ENCODE measurements around the gene ADH6. TPM values are rescaled to one million over a fixed set of nuclear protein-coding genes. Genes with fewer than 3 reads are reported as not detected.
"Not testable (repeated sequence)": the region's sequence is repeated elsewhere in the genome, so short reads cannot be mapped to it uniquely, and the experiment has no call there.

ADH6 gene
- total RNA-seq, 3 donors from 2014 or later, result 6.2 to 18.6 (median 16.6) TPM

- DNase-seq (no peak), ATAC-seq (no peak)
- Histone ChIP-seq H3K9me3 (no peaks in the 10 kb centered on the region), H3K4me3 (no peak overlapping the region), H3K4me1 (ENCODE audit: low read depth) (peaks cover 9% of the 10 kb centered on the region), H3K36me3 (ENCODE audit: low read depth) (no peaks in the 10 kb centered on the region)
- no peak for TF ChIP-seq CTCF (IDR thresholded peaks at IDR 0.05)
- intact Hi-C loops (cut with DNase I, micrococcal nuclease), result no loop called here
Measured at GRCh38 chr4:99234331-99235010, 15.4 kb upstream of the ADH6 start.

GRCh38 chr4:99233397-99233796 is 14.4 kb upstream of the ADH6 start:
- H3K9me3 ChIP-seq; intact Hi-C loops (cut with DNase I, micrococcal nuclease); H3K36me3 ChIP-seq (ENCODE audit: low read depth); DNase-seq; H3K4me1 ChIP-seq (ENCODE audit: low read depth); H3K4me3 ChIP-seq: not testable (repeated sequence)
- peak; percentile 64 for ATAC-seq

GRCh38 chr4:99228706-99229105 is 9.7 kb upstream of the ADH6 start:
- not testable (repeated sequence) for H3K4me3 ChIP-seq

GRCh38 chr4:99227646-99228045 is 8.6 kb upstream of the ADH6 start:
- H3K36me3 ChIP-seq (ENCODE audit: low read depth); ATAC-seq; intact Hi-C loops (cut with DNase I, micrococcal nuclease): not testable (repeated sequence)

More at GRCh38 chr4:99228706-99229105, 9.7 kb upstream of the ADH6 start:
- H3K36me3 ChIP-seq (ENCODE audit: low read depth); DNase-seq; ATAC-seq; H3K9me3 ChIP-seq; H3K4me1 ChIP-seq (ENCODE audit: low read depth); intact Hi-C loops (cut with DNase I, micrococcal nuclease): not testable (repeated sequence)

GRCh38 chr4:99221980-99222379 is 2.9 kb upstream of the ADH6 start:
- no peaks in the 10 kb centered on the region for H3K36me3 ChIP-seq (ENCODE audit: low read depth)
- H3K9me3 ChIP-seq, result no peaks in the 10 kb centered on the region
- ATAC-seq (peak; percentile 75), DNase-seq (no peak)
- no peak for TF ChIP-seq CTCF (IDR thresholded peaks at IDR 0.05)
- peaks cover 4% of the 10 kb centered on the region for H3K4me1 ChIP-seq (ENCODE audit: low read depth)
- intact Hi-C loops (cut with DNase I, micrococcal nuclease), result no loop called here
- H3K4me3 ChIP-seq, result no peak overlapping the region

More at GRCh38 chr4:99227646-99228045, 8.6 kb upstream of the ADH6 start:
- not testable (repeated sequence) for DNase-seq; H3K9me3 ChIP-seq; H3K4me1 ChIP-seq (ENCODE audit: low read depth); H3K4me3 ChIP-seq

GRCh38 chr4:99219479-99219878 is 433 bp upstream of the ADH6 start:
- DNase-seq, result no peak
- Histone ChIP-seq H3K4me1 (ENCODE audit: low read depth) (peaks cover 4% of the 10 kb centered on the region), H3K9me3 (no peaks in the 10 kb centered on the region), H3K4me3 (no peak overlapping the region), H3K36me3 (ENCODE audit: low read depth) (no peaks in the 10 kb centered on the region)
- peak; percentile 42 for ATAC-seq
- TF ChIP-seq CTCF (IDR thresholded peaks at IDR 0.05), result no peak
- intact Hi-C loops (cut with DNase I, micrococcal nuclease), result no loop called here

- ATAC-seq (no peak), DNase-seq (no peak)
- H3K9me3 ChIP-seq, result no peaks in the 10 kb centered on the region
- H3K4me3 ChIP-seq, result no peak overlapping the region
- H3K36me3 ChIP-seq (ENCODE audit: low read depth), result no peaks in the 10 kb centered on the region
- H3K4me1 ChIP-seq (ENCODE audit: low read depth), result no peaks in the 10 kb centered on the region
- intact Hi-C loops (cut with DNase I, micrococcal nuclease), result no loop called here
- TF ChIP-seq CTCF (IDR thresholded peaks at IDR 0.05), result no peak
Measured at GRCh38 chr4:99215521-99215920, 3.5 kb downstream of the ADH6 start.

Data from mucosa of descending colon (tissue), 3 donors.